NCI-H2196 treated with DMSO at 0.1 percent for 48 hours (cell line): ENCODE results near the gene CHD2.

Experiments
- DNase-seq: peaks from one replicate; lab custom pipeline; 2025; ENCODE audit not compliant: unreplicated experiment; lab: John Stamatoyannopoulos, UW

The CHD2 gene

DNA sequence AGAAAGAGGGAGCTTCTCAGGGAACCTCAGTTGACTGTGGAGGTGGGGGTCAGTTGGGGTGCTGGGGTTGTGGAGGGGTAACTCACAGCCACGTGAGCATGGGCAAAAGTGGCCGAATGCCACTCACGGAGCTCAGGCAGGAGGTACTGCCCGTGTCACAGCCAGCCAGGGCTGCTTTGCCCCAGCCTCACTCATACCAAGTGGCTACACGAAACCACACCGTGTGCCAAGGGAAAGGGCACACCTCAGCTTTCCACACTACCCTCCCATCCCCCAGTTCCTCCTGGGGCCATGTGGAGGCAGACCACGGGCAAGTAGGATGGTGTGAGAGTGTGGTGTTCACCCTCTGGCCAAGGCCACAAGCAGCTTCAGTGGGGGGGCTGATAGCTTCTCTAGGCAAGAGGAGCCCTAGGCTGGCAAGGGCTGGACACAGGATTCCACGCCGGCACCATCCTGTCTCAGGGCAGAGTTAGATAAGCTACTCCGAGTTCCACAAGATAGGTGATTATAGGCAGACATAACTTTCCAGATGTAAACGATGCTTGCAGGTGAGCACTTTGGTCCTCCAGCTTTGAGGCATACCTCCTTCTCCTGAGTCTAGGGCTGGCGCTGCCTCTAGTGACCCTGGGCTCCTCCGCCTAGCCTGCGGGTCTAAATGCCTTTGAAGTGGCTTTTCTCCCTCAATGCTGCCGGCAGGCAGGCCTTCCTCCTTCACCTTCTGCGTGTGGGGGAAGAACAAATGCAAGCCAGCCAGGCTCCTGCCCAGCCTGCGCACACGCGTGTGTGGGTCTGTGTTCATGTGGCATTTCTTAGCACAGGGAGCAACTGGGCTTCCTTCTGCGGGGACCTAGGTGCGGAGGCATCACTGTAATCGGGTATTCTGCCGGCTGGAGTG is 163.9 kb downstream of the CHD2 start:
- DNase-seq, result no peak

DNA sequence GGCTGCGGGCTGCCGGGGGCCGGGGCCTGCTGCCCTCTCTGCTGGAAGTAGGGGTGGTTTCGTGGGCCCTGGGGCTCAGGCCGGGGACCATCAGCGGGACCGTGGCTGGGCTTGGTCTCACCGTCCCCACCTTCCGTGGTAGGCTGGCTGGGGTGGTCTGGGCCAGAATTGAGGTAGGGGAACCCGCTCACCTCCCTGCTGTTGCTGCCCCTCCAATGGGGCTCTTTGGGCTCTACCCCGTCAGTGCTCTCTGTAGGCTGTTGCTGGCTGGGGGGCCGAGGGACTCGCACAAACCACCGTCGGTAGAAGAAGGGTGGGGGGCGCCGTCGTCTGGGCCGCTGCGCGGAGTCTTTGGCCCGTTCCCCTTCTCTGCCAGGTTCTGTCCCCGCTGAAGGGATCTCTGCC is 165.5 kb downstream of the CHD2 start:
- DNase-seq, result no peak

DNA sequence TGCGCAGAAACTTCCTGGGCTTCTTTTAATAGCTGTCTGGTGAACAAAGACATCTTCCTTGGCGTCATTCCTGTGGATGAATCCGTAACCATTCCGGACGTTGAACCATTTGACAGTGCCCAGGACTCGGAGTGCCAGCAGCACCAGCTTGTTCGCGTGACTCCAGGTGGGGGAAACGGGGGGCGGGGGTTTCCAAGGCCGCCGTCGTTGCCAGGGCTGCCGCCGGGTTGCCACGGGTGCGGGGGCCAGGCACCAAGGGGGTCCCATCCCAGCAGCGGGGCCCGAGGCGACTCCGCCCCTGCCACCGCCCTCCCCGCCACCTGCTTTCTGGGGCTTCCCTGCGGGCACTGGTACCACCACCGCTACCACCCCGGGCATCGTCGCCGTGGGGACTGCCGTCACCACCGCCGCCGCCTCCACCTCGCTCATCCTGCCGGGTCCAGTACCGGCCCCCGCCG is 166.1 kb downstream of the CHD2 start:
- DNase-seq, result no peak

DNA sequence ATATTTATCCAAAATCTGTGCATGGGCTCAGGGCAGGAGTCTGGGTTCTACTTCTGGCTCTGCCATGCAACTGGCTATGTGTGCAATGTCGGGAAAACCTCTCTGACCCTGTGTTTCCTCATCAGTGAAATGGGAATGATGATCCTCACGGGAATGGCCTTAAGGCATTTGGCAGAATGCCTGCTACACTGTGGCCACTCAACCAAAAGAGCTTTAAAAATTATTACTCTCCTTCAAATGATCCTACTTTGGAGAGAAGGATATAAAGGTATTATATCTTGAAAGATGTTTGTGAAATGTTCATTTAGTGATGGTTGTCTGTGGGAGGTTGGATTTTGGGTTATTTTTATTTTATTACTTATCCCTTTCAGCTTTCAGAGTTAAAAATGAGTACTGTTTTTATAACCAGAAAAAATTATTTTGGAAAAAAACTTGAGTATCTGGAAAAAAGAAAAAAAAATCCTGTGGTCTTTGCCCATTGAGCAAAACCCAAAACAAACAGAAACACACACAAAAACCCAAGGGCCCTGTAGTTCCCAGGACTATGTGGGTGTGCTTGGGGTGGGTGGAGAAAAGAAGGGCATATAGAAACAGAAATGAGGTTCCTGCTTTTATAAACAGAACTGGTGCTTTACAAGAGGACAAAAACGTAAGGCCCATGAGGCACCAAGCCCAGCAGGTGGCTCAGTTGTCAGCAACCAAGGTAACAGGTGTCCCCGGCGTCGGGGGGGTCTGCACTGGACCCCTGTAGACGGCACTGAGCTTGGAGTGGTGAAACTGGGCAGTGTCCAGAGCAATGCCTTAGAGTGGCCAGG is 166.9 kb downstream of the CHD2 start:
- DNase-seq, result no peak

DNA sequence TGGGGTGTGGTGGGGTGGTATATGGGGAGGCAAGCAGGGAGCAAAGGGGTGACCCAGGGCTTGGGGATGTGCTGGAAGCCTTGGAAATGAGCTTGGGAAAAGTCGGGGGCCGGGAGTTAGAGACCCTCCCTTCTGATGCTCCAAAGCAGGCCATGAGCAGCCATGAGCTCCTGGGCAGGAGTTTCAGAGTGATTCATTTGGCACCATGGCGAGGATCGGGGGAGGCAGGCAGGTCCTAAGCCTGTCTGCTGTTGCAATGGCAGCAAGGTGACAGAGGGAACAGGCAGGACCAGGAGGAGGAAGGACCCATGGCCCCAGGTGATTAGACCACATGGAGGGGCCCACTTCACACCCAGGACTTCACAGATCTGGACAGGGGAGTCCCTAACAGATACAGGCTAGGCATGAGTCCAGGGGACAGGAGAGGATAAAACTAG is 167.5 kb downstream of the CHD2 start:
- DNase-seq, result no peak

DNA sequence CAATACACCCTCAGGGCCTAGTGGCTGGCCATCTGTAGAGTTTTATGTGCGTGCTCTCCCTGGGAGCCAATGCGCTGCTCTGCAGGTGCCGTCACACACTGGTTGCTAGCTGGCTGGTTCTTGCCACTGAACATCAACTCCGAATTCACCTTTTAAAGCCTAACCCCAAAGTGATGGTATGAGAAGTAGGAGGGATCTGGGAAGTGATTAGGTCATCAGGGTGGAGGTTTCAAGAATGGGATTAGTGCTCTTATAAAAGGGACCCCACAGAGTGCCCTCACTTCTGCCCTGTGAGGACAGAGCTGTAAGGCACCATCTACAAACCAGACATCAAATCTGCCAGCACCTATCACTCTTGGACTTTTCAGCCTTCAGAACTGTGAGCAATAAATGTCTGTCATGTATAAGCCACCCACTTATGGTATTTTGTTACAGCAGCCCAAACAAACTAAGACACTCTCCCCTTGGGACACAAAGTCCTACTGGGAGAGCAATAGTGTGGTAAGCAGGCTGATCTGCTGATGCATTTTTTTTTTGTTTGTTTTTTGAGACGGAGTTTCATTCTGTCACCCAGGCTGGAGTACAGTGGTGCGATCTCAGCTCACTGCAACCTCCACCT is 168.6 kb downstream of the CHD2 start:
- no peak for DNase-seq

DNA sequence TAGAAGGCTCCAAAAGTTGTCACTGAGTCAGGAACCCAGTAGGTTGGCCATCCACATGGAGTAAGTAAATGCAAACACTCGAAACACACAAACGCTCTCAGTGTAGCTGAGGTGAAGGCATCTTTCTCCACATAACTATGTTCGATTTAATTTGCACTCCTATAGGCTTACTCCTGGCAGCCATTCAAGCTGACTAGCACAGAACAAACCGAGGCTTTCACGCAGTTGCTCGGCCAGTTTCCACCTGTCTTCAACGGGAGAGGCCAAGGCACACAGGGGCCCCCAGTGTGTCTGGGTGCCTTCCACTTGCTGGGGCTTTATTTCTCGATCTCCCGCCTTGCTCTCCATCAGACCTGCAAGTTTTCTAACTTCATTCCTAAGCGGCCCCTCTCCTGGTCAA is 170.0 kb downstream of the CHD2 start:
- DNase-seq, result no peak

DNA sequence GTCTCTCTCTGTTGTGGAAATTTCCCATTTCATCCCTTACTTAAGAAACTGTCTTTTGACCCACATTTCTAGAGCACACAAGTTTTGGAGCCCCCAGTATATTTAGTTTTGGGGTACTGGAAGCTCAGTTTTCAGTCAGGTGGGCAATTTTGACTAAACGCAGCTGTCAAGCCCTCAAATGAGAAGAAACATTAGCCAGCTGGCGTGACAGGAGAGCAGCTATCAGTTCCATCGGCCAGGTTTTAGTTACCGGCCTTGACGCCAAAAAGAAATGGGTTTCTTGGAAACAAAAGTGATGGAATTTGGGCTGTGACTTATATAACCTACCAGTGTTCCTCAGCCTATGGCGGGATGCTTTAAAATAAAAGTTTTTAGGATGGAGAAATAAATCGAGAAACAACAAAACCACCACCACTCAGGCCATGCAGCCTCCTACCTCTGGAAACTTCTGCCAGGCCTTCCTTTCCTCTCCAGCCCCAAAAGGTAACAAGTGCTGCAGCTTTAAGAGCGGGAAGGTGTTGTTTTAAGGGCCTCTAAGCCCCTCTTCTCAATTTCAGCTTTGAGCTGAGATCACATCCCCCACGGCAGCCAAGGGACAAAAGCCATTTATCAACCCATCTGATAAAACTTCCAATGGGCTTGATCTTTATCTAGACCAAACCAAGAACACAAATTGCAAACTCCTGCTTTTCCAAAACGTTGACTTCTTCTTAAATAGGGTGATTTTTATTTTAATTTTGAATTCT is 170.6 kb downstream of the CHD2 start:
- no peak for DNase-seq

DNA sequence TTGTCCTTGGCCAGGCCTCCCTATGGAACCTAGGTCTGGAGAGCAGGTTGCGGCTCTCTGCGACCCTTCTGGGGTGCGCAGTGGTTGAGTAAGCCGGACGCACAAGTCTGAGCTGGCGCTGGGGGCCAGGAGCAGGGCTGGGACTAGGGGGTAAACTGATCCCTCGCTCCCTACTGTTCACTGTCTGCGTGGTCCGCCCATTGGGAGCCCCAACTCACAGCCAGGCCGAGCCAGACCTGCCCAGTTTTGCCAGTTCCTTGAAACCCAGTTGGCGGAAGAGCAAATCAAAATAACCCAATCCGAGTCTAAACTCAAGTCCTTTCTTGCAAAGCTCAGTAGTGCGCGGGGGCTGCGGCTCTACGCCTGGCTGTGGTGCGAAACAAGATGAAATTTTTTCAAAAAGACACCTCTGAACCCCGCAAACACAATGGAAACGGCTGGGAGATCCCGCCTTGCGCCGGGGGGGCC is 171.4 kb downstream of the CHD2 start:
- DNase-seq, result no peak

DNA sequence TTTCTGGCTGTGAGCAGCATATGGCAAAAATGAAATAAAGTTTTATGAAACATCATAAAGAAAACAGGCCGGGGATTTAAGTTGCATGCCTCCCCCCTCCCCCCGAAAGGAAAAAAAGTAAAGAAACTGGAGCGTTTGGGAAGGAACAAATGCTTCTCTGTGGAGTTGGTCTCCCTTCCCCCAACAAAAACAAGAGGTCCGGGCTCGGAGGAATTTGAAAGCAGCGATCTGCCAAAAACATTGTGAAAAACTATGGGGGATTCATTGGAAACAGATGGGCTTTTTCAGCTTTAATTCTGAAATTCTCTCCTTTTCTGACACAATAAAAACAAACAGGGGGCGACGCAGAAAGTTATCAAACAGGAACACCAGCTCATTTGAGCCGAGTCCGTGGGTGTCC is 171.9 kb downstream of the CHD2 start:
- DNase-seq, result no peak

DNA sequence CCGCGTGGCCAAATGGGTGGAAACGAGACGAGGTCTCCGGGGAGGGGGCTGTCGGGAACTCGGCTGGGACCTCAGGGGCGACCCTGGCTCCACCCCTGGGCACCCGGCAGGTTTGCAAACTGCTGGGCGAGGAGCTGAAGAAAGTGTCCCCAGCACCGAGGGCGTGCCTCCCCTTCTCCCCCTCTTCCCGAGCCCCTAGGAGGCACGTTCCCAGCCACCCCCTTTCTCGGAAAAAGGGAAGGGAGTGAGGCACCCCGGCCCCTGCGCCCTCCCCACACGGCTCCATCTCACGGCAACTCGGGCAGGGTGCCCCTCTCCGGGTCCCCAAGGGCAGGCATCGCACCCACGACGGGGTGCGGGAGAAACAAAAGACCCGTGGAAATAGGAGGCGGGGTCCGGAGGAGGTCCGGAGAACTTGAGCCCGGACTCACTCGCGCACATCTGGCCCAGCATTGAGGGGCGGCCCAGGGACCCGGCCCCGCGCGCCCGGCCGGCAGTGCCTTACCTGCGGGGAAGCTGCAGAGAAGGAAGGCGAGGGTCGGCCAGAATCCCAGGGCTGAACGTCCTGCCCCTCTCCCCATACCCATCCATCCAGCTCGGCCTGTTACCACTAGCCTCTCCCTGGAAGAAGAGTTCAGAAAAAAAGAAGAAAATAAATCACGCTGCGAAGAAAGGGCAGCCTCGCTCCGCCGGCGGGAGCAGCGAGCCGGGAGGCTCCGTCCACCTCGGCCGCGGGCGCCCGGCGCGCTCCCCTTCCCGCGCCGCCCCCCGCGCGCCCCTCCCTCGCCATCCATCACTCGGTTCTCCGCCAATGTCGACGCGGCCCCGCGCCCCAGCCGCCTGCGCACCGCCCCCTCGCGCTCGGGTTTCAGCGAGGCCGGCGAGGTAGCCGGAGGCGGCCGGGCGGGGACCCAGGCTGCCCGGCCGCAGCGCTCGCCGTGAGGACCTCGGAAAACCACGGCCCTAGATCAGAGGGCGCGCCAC is 172.6 kb downstream of the CHD2 start:
- DNase-seq, result no peak

DNA sequence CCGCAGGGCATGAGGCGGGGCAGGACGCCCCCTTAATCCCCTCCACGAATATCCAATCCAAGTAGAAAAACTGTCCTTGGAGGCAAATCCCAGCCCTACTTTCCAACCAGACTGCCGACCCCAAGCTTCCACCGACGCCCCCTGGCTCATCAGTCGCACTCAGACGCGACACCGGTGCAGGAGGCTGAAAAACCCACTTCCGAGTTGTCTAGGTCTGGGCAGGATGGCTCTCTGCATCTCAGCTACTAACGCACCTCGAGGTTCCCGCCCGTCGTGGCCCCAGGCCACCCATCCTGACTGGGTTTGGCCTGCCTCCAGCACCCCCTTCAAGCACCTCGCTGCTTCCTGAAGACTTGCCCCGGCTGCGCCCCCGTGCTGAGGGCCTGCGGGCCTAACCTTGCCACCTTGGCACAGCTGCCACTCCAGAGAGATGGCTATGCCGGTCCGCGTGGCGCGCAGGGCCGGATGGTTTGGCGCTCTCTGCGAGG is 173.4 kb downstream of the CHD2 start:
- no peak for DNase-seq

DNA sequence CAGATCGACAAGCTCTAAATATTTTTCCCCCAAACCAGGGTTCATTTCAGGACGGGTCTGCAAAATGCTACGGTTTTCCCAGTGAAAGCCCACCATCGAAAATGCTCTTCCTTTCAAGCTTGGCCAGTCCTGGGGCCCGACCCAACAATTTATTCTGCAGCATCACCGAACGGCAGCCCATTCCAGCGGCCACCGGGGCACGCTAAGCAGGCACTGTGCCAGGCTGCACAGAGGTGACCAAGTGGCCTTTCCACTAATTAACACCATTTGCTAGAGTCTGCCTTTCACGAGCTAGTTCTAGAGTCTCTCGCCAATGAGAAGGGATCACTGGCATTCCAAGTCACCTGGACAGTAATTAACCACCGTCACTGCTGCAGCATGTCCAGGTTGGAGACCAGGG is 174.5 kb downstream of the CHD2 start:
- no peak for DNase-seq

DNA sequence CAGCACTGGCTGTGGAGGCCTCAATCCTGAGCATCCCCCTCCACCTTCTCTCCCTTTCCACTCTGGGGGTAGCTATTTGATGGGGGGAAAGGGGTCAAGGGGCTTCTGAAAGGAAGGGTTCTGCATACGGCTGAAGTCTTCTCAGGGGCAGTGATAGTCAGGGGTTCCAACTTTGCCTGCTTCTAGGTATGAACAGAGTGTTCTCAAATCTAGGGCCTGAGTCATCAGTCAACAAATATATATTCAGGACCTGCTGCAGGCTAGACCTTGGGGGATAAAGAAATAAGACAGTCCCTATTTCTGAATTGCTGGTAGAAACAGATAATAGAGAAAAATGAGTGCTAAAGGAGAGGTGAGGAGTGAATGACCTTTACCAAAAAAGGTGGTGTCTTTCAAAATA is 176.1 kb downstream of the CHD2 start:
- no peak for DNase-seq

DNA sequence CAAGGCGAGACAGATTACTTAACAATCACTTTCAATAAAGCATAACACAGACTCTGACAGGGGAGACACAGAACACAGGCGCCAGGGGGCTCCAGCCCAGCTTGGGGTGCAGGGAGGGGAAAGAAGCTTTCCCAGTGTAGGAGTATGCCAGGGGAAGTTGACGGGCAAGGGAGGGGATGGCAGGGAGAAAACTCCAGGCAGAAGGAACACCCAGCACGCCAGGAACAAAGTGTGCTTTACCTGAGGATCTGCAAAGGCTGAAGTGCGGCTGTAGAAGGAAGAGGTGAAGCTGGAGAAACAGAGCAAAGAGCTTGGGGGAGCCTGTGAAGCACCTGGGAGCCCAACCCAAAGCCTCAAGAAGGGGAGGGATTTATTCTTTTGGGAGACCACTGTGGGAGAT is 176.8 kb downstream of the CHD2 start:
- no peak for DNase-seq
